Lung (tissue), 12 donors: ENCODE results near the gene BST2. TPM values are rescaled to one million over a fixed set of nuclear protein-coding genes. Genes with fewer than 3 reads are reported as not detected.

ENCODE experiments used
- ATAC-seq: fragments of 200-7000 bp; cut with Tn5 transposase; one replicate; pipeline ENCODE4 v1.9.1; 2020; ENCODE audit warnings: moderate number of reproducible peaks; ENCODE audit not compliant: insufficient read depth, low FRiP score
- DNase-seq, 3 donors: peaks; one replicate each; pipeline ENCODE4 v3.0.0-alpha.2; 2013 to 2017
- H3K27ac ChIP-seq, 2 donors: one replicate each; pipeline ENCODE4 v1.5.1; 2013; ENCODE audit warnings: mild to moderate bottlenecking in 2 of 2, moderate library complexity in 2 of 2, control low read depth in 1 of 2, inconsistent platforms in 1 of 2, low read depth in 1 of 2, low read length in 1 of 2
- H3K27me3 ChIP-seq, 3 donors: one replicate each; pipeline ENCODE4 v1.5.1; 2013; ENCODE audit warnings: low read length in 2 of 3; ENCODE audit not compliant: control insufficient read depth in 3 of 3, insufficient read depth in 3 of 3
- H3K36me3 ChIP-seq, 4 donors: one replicate each; pipeline ENCODE4 v1.5.1; 2013; ENCODE audit warnings: low read length in 4 of 4, mild to moderate bottlenecking in 1 of 4, moderate library complexity in 1 of 4; ENCODE audit not compliant: control insufficient read depth in 4 of 4, insufficient read depth in 4 of 4
- H3K4me1 ChIP-seq, 5 donors: one replicate each; pipeline ENCODE4 v1.5.1; 2013; ENCODE audit warnings: low read length in 5 of 5, mild to moderate bottlenecking in 2 of 5, moderate library complexity in 1 of 5; ENCODE audit not compliant: control insufficient read depth in 5 of 5, insufficient read depth in 5 of 5
- H3K4me3 ChIP-seq: one replicate; pipeline ENCODE4 v1.5.1; 2013; ENCODE audit warnings: mild to moderate bottlenecking, control low read depth, moderate library complexity
- H3K9ac ChIP-seq, 2 donors: one replicate each; pipeline ENCODE4 v1.5.1; 2013; ENCODE audit warnings: low read length in 2 of 2, control low read depth in 1 of 2; ENCODE audit not compliant: insufficient read depth in 1 of 2
- H3K9me3 ChIP-seq, 4 donors: one replicate each; pipeline ENCODE4 v1.5.1; 2013; ENCODE audit warnings: low read length in 3 of 4, mild to moderate bottlenecking in 1 of 4, moderate library complexity in 1 of 4; ENCODE audit not compliant: control insufficient read depth in 4 of 4, insufficient read depth in 3 of 4
- WGBS, 2 donors: extraction: QIAGEN DNeasy Blood & Tissue Kit; methylation state at CpG; one replicate each; pipeline ENCODE4 v1.1.7; 2013; 5-methylcytosine and 5-hydroxymethylcytosine counted together
- polyA plus RNA-seq, 2 donors: library from polyadenylated mRNA; stranded (reverse); fragments of 200-250 nt; gene quantifications; one replicate each; pipeline ENCODE4 v1.2.1, GENCODE V29; 2013
- total RNA-seq, 2 donors: library from RNA; depleted of rRNA in 1 of 2; stranded (reverse); fragments of >200 nt in 1 of 2; gene quantifications; one replicate each; pipeline ENCODE4 v1.2.1, GENCODE V29; 2014 to 2021
- TF ChIP-seq, protein P1 (sequence below): IDR thresholded peaks from 2 replicates; pipeline ENCODE4 v1.5.1; 2012; ENCODE audit warnings: mild to moderate bottlenecking; ENCODE audit errors: control extremely low read depth, extremely low read depth
- donor health status: control.
- donor health status: control.
- donor health status: Bipolar disorder and iron deficiency.
- donor health status: healthy.
- donor health status: DM: yes; HTN: yes; CAD: no.

The BST2 gene
- total and polyA plus RNA-seq, 4 donors: 48.2 to 179 (median 60.5) TPM

DNA sequence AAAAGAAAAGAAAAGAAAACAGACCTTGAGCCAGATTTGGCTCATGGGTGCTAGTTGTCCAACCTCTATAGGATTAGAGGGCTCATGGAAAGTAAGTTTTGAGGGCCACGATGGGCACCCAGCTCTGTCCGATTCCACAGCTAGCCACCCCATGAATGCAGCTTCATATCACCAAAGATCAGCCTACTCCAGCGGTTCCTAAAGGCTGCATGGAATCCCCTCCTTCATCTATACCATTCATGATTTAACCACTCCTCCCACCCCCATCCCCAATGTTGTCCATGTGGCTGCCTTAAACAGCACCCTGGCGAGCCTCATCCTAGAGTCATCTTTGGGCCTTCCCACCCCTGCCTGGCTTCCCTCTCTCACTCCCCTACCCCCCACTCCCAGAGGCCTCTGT is 16.5 kb upstream of the BST2 start:
- Histone ChIP-seq H3K27ac (no peak overlapping the region), H3K27me3 (no peaks in the 10 kb centered on the region), H3K9ac (no peak overlapping the region), H3K4me3 (no peak overlapping the region), H3K9me3 (no peaks in the 10 kb centered on the region), H3K36me3 (peaks cover 0 to 7% (median 3%) of the 10 kb centered on the region in 4 donors), H3K4me1 (peaks cover 0 to 10% (median 4%) of the 10 kb centered on the region in 5 donors)
- ATAC-seq (no peak), DNase-seq (no peak)
- TF ChIP-seq, protein P1, sequence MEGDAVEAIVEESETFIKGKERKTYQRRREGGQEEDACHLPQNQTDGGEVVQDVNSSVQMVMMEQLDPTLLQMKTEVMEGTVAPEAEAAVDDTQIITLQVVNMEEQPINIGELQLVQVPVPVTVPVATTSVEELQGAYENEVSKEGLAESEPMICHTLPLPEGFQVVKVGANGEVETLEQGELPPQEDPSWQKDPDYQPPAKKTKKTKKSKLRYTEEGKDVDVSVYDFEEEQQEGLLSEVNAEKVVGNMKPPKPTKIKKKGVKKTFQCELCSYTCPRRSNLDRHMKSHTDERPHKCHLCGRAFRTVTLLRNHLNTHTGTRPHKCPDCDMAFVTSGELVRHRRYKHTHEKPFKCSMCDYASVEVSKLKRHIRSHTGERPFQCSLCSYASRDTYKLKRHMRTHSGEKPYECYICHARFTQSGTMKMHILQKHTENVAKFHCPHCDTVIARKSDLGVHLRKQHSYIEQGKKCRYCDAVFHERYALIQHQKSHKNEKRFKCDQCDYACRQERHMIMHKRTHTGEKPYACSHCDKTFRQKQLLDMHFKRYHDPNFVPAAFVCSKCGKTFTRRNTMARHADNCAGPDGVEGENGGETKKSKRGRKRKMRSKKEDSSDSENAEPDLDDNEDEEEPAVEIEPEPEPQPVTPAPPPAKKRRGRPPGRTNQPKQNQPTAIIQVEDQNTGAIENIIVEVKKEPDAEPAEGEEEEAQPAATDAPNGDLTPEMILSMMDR: no peak
- 97 to 99% methylated on average over 4 of the region's 4 CpGs for WGBS, 2 donors

DNA sequence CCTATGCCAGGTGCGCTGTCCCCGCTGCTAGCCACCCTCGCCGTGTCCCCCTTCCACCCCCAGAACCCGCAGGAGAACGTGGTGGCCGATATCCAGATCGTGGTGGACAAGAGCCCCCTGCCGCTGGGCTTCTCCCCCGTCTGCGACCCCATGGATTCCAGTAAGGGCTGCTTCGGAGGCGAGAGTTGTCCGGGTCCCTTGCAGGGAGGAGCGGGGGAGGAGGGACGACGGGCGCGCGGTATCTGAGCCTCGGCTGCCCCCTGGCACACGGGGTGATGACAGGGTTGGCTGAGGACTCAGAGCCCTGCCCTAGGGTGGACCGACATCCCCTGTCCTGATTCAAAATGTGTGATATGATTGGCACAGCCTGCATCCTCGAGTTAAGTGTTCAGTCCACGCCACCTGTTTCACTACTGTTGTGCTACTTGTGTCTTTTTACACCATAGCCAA is 15.1 kb upstream of the BST2 start:
- no peak for ATAC-seq
- H3K4me3 ChIP-seq: peak overlapping the region; percentile 77
- TF ChIP-seq, protein P1: peak; percentile 11
- H3K27ac ChIP-seq: peak overlapping the region in 1 of 2 donors; percentile 0
- 5 to 7% methylated on average over 25 of the region's 25 CpGs for WGBS, 2 donors
- peaks cover 0 to 13% (median 4%) of the 10 kb centered on the region in 5 donors for H3K4me1 ChIP-seq
- peak; percentile 40 to 43 (median 42) for DNase-seq
- H3K9ac ChIP-seq: peak overlapping the region in 1 of 2 donors; percentile 6
- no peaks in the 10 kb centered on the region for H3K9me3 ChIP-seq
- no peaks in the 10 kb centered on the region for H3K27me3 ChIP-seq
- H3K36me3 ChIP-seq: peaks cover 0 to 7% (median 3%) of the 10 kb centered on the region in 4 donors

DNA sequence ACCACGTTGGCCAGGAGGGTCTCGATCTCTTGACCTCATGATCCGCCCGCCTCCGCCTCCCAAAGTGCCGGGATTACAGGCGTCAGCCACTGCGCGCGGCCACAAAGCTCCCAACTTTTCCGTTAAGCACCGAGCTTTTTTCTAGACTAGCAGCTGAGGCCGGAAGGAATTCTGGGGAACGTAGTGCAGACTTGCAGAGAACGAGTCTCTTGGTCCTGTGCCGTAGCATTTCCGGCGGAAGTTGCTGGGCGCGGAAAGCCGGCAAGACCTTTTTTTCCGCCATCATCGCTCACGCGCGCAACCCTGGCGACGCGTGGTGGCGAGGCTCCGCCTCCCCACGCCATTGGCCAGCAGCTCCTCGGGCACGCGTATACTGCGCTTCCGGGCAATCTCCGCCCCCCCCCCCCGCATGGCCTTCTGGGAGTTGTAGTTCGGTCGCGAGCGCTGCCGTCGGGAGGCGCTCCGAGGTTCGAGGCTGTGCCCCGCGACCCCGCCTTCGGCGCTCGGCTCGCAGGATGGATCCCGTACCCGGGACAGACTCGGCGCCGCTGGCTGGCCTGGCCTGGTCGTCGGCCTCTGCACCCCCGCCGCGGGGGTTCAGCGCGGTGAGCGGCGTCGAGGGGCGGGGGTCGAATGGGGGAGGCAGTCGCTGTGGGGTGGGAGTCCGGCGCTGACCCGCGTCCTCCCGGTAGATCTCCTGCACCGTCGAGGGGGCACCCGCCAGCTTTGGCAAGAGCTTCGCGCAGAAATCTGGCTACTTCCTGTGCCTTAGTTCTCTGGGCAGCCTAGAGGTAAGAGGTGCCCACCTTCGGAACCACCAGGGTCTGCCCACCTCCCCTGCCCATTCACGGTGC is 14.4 kb upstream of the BST2 start, which contains the start of gene MVB12A:
TSS of gene MVB12A (plus strand) at position 427 of the 854 bp plus-strand sequence. CDS start at position 516, 89 bp downstream.
- peaks cover 0 to 14% (median 4%) of the 10 kb centered on the region in 5 donors for H3K4me1 ChIP-seq
- DNase-seq (peak; percentile 99 to 100 (median 99)), ATAC-seq (peak; percentile 97)
- WGBS, 2 donors: 0 to 1% methylated on average over 66 to 85 of the region's 85 CpGs
- peaks cover 0 to 7% (median 3%) of the 10 kb centered on the region in 4 donors for H3K36me3 ChIP-seq
- TF ChIP-seq, protein P1: no peak
- H3K9ac ChIP-seq: peak within 1 kb of the TSS; percentile 6 to 89
- peak within 1 kb of the TSS; percentile 75 to 80 for H3K27ac ChIP-seq
- no peaks in the 10 kb centered on the region for H3K27me3 ChIP-seq
- peak within 1 kb of the TSS; percentile 77 for H3K4me3 ChIP-seq
- H3K9me3 ChIP-seq: no peaks in the 10 kb centered on the region
